GM19043 (cell line): ENCODE data around the gene LHFPL3.

Experiments
- ATAC-seq: cut with Tn5 transposase; IDR thresholded peaks from one replicate; pipeline ENCODE4 v1.9.1; 2021; ENCODE audit warnings: low read depth; ENCODE audit not compliant: unreplicated experiment

The LHFPL3 gene

GRCh38 chr7:104826135-104826534, 497.7 kb downstream of the LHFPL3 start:
- ATAC-seq = no peak

DNA sequence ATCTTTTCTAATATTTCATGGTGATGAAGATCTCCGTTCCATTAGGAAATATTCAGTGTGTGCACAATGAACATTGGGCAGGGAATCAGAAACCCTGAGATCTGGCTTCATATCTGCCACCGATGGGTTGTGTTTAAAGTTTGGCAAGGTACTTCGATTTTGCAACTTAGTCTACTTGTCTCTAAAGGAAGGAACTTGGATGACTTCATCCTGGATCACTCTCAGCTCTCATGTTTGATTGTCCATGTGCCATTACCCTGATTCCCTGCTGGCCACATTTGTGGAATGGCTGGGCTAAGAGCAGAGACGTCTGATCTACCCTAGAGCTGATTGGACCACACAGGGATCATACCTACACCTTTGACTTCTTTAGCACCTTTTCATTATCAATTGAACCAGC, 508.6 kb downstream of the LHFPL3 start:
- ATAC-seq = no peak

- ATAC-seq = peak; percentile 53
Observed at GRCh38 chr7:104838537-104839299, 510.3 kb downstream of the LHFPL3 start.

DNA sequence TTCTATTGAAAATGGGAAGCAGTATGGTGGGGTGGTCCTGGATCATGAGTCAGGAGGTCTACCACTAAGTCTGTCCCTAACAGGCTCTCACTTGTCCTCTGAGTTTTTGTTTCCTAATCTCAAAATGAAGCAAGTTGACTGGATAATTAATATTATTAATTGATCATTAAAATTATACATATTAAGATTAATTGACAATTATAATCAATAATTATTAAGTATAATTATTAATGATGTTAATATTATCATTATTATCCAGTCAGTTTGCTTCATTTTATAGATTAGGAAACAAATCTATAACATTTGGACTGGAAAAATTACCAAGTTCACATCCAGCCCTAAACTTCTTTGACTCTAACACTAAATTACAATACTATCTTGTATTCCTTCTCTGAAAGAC, 511.4 kb downstream of the LHFPL3 start:
- ATAC-seq = no peak

- no peak for ATAC-seq
Observed at GRCh38 chr7:104841798-104842197, 513.4 kb downstream of the LHFPL3 start.

- ATAC-seq = no peak
Observed at GRCh38 chr7:104843198-104843597, 514.8 kb downstream of the LHFPL3 start.

DNA sequence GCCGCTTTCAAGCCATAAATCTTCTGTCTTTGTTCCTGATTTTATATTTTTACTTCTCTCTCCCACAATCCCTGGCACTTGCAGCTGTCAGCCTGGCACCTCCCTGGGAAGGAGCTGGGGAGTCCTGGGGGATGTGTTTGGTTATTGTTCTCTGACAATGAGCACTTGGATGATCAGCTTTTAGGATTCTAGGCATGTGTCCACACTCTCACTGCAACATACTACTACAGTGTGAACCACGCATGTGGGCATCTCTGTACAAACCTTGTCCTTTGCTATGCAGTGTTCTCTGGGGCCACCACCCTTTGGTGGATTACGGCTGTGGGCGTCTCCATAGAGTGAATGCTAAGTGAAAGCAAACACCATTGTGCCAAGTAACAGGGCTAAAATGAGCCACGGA, 517.2 kb downstream of the LHFPL3 start:
- ATAC-seq = no peak

- ATAC-seq = no peak
Observed at GRCh38 chr7:104846731-104847130, 518.3 kb downstream of the LHFPL3 start.

DNA sequence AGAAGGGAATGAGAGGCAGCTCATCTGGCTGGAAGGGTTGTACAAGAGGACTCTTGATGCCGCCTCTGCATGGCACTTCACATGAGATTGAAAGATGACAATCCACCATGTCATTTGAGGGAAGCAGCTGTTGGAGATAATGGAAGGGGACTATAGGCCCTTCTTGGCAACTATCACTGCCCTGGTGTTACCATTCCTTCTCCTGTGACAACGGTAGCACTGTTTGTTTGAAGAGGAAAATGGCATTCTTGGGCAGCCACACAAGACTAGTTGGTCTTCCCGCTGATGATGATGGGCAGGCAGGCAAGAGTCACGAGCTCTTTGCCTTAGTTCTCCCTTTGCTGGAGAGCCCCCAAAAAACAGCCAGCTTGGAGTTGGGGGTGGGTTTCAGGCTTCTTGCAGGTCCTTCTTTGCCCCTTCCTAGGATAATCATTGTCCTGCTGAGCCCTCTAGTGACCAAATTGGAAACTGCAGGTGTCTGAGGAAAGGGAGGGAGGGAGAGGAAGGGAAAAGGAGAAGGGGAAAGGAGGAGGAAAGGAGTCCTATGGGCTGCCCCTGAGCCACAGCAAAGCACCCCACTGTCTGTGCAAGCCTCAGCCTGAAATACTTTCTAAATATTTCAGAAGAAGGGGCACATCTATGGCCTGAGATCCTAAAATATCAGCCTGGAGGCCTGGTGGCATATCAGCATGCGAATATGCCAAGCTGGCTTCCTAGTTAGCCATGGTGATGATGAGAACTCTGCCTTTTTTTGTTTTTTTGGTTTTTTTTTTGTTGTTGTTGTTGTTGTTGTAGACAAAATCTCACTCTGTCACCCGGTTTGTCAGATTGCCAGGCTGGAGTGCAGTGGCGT, 520.0 kb downstream of the LHFPL3 start:
- no peak for ATAC-seq

GRCh38 chr7:104850374-104850773, 522.0 kb downstream of the LHFPL3 start:
- no peak for ATAC-seq

DNA sequence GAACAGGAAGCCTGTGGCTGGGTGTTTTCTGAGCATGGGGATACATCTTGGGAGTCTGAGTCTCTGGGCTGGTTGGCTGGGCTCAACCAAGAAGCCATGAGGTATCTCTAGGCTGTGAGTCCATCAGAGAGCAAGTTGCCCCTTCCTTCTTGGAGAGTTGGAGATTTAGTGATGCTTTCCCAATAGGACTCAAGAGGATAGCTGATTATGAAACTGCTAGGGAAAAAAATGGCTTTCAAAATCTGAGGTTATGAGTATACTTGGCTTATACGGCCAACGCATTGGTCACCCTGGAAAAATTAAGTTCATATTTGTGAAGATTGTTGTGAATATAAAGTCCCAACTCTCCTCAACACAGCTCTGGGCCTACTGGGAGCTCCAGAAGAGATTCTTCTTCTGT, 522.9 kb downstream of the LHFPL3 start:
- ATAC-seq = no peak

- ATAC-seq = no peak
Observed at GRCh38 chr7:104852386-104852785, 524.0 kb downstream of the LHFPL3 start.

DNA sequence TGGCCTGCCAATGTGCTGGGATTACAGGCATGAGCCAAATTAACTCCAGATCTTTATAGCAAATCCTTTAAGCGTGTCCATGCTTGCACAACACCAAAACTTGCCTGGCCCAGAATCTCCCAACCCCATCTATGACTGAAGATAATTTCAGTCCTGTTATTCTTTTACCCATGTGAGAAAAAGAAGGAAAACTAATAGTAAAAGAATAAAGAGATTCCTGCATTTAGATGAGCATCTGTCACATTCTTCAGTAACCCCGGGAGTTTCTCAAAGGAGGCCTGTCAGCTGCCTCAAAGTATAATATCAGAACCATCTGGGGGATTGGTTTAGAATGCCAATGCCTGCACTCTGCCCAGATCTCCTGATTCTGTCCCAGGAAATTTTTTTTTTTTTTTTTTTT, 527.5 kb downstream of the LHFPL3 start:
- ATAC-seq = no peak

DNA sequence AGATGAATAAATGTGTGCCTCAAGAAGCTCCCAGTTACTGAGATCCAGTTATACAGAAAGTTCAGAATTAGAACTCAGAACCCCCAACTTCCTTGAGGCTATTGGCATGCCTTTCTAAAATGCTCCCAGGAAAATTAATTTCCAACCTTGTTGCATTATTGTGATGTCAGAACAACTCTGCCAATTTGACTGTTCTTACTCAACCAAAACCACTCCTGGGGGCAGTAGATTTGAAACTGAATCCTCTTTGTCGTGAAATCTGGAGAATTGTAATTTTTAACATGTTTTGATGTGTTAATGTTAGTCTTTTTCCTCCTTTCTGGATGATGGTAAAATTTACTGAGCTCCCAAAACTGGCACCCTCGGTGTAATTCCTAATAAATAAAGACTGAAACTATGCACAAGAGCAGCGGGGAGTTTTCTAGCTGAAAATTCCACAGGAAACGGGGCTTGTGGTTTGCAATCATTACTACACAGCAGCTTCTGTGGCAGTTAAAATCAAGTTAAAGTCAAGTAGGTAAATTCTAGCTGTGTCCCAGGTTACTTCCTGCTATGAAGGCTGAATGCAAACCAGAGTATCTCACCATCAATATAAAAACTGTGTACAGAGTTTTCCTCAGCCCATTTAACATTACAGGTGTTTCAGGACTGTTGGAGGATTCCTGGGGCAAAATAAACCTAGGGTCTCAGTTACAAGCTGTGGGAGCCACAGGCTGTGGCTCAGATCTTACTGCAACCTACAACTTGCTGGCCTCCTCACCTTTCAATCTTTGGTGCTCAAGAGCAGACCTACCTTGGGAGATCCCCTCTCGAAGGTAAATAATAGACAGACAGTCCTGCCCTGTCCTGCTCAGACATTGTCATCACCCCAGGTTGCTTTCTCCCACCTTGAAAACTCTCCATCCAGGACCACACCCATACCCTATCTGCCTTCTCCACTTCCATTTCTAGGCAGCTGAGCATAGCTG, 529.3 kb downstream of the LHFPL3 start:
- ATAC-seq = peak; percentile 59

DNA sequence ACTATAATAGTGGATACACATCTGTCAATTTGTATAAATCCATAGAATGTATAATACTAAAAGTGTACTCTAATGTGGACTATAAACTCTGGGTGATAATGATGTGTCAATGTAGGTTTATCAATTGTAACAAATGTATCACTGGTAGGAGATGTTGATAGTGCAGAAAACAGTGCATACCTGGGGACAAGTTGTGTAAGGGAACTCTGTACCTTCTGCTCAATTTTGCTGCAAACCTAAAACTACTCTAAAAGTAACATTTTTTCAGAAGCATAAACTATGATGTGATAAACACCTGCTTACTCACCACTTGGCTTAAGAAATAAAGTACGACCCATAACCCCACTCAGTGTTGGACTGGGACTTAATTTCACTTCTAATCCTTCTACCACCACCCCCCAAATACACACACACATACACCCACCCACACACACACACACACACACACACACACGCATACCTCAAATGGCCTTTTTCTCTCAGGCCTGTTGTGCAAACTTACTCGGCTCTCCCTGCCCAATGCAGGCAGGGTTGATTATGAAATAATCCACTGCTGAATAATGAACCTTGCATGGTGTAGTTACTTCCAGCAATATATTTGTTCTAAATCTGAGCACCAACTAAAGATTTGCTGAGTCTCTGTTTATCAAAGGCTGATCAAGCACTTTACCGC, 531.5 kb downstream of the LHFPL3 start:
- no peak for ATAC-seq

GRCh38 chr7:104861729-104862390, 533.5 kb downstream of the LHFPL3 start:
- no peak for ATAC-seq

DNA sequence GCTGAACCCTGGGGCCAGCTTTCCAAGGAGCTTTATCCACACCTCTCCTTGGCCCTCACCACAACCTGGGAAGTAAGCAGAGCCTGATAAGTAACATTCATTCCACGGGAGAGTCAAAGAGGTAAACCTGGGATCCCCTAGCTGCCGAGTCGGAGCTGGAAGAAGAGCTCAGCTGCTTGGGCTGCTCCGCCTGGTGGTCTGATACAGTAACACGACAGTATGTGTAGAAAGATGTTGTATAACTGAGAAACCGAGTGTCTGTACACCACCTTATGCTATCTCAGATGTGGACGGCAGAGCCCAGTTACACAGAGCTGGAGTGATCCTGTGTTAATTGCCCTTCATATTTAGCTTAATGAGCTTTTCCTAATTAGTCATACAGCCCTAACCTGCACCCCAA, 534.3 kb downstream of the LHFPL3 start:
- ATAC-seq = no peak

- ATAC-seq = no peak
Observed at GRCh38 chr7:104873401-104873800, 545.0 kb downstream of the LHFPL3 start.

GRCh38 chr7:104878577-104878976, 550.2 kb downstream of the LHFPL3 start:
- peak; percentile 91 for ATAC-seq
